ENCODE measurements around the gene OR2B2. TPM values are rescaled to one million over a fixed set of nuclear protein-coding genes. Genes with fewer than 3 reads are reported as not detected.

The OR2B2 gene
- not detected in 2 replicates for total RNA-seq

DNA sequence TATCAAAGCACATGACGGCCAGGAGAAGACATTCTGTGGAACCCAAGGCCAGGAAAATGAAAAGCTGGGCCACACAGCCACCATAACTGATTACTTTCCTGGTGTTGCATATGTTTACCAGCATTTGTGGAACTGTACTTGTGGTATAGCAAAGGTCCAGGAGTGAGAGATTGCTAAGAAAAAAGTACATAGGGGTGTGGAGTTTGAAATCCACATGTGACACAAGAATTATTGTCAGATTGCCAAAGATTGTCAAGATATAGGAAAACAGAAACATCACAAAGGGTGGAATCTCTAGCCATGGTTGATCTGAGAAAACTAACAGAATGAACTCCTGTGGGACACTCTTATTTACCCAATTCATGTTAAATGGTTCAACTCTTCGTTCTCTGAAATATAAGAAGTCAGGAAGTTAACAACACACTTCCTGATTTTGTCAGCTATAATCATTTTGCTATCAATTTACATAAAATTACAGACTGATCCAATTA is at the start of gene OR2B2:
Gene OR2B2 (minus strand): TSS at position 441 of the 491 bp plus-strand sequence. CDS start 77 bp downstream, at position 364.

DNA sequence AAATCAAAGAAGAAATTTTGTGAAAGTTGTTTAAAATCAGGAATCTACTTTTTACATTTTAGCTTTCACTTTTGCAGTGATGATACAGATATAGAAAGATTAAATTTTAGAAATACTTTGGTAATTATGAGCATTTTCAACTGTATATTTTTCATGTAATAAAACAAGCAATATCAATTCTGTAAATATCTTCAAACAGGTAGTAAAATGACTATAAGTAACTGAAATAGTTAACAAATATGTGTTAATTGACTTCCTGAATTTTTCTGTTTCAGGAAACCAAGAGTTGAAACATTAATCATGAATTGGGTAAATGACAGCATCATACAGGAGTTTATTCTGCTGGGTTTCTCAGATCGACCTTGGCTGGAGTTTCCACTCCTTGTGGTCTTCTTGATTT is 44.7 kb upstream of the OR2B2 start, which contains the start of gene OR2B6:
Gene OR2B6 (plus strand): TSS at position 301 of the 400 bp plus-strand sequence. CDS start 0 bp downstream, at position 301.

Other genes with a start within 250 kb of the OR2B2 start
- not detected in 2 replicates for gene OR2B6, start 44.8 kb upstream of the OR2B2 start, total RNA-seq
- gene ZNF165, start 168.2 kb upstream of the OR2B2 start, total RNA-seq = 0.38 and 0.56 TPM in 2 replicates
- 1.5 and 3.1 TPM in 2 replicates for gene ZSCAN16, start 212.2 kb upstream of the OR2B2 start, total RNA-seq
- 11.5 and 21.1 TPM in 2 replicates for gene ZKSCAN8, start 229.5 kb upstream of the OR2B2 start, total RNA-seq